PC-9 (cell line): Measurements from ENCODE around the gene KLHL10. TPM values are rescaled to one million over a fixed set of nuclear protein-coding genes. Genes with fewer than 3 reads are reported as not detected.

Experiments used
- BruUV-seq: library from RNA; stranded (reverse); fragments of 400-500 nt; replicated peaks from 2 replicates; lab custom pipeline; 2021; lab: Mats Ljungman, UMichigan
- CTCF ChIA-PET: fragments of 300-600 bp; sonication (Branson Sonifier 250); formaldehyde crosslinking; loops from one replicate; lab custom pipeline; 2022; ENCODE audit warnings: antibody characterized with exemption; lab: Charles Lee
- POLR2A ChIA-PET: fragments of 300-600 bp; sonication (Branson Sonifier 250); formaldehyde crosslinking; loops from one replicate; lab custom pipeline; 2022; ENCODE audit warnings: antibody characterized with exemption; ENCODE audit not compliant: unreplicated experiment; lab: Charles Lee
- DNase-seq, 2 experiments: peaks; one replicate each; pipeline versions ENCODE4 v3.0.0 to v3.0.0-alpha.2; 2015 to 2022; ENCODE audit warnings: mixed read lengths in 1 of 2
- H2AFZ ChIP-seq: fragments of 200-600 bp; sonication (generic); 2 replicates; pipeline ENCODE4 v1.8.1; 2017; ENCODE audit warnings: antibody characterized with exemption
- H3F3A ChIP-seq: fragments of 200-600 bp; sonication (generic); 2 replicates; pipeline ENCODE4 v1.8.1; 2017; ENCODE audit warnings: antibody characterized with exemption, mild to moderate bottlenecking, low read depth; ENCODE audit not compliant: insufficient read depth
- H3K27ac ChIP-seq: fragments of 200-600 bp; sonication (generic); 2 replicates; pipeline ENCODE4 v1.6.1; 2016; ENCODE audit warnings: mixed run types
- H3K27me3 ChIP-seq: fragments of 200-600 bp; sonication (generic); 2 replicates; pipeline ENCODE4 v1.6.1; 2016; ENCODE audit warnings: low read depth, mixed run types; ENCODE audit not compliant: insufficient read depth
- H3K36me3 ChIP-seq: fragments of 200-600 bp; sonication (generic); 2 replicates; pipeline ENCODE4 v1.6.1; 2016; ENCODE audit warnings: low read depth, mixed run types
- H3K4me1 ChIP-seq: fragments of 200-600 bp; sonication (generic); replicated peaks from 2 replicates; pipeline ENCODE4 v1.6.1; 2016; ENCODE audit warnings: mixed run types; ENCODE audit not compliant: insufficient read depth
- H3K4me2 ChIP-seq: fragments of 200-600 bp; sonication (generic); 2 replicates; pipeline ENCODE4 v1.6.1; 2017; ENCODE audit warnings: mixed run types
- H3K4me3 ChIP-seq: fragments of 200-600 bp; sonication (generic); 2 replicates; pipeline ENCODE4 v1.6.1; 2016; ENCODE audit warnings: mixed run types
- H3K79me2 ChIP-seq: fragments of 200-600 bp; sonication (generic); 2 replicates; pipeline ENCODE4 v1.6.1; 2017; ENCODE audit warnings: low read depth, mixed run types
- H3K9me2 ChIP-seq: fragments of 200-600 bp; sonication (generic); 2 replicates; pipeline ENCODE4 v1.8.1; 2017; ENCODE audit warnings: mild to moderate bottlenecking; ENCODE audit not compliant: insufficient read depth
- H3K9me3 ChIP-seq: fragments of 200-600 bp; sonication (generic); 2 replicates; pipeline ENCODE4 v1.8.1; 2016; ENCODE audit warnings: low read depth; ENCODE audit not compliant: insufficient read depth
- H4K20me1 ChIP-seq: fragments of 200-600 bp; sonication (generic); 2 replicates; pipeline ENCODE4 v1.8.1; 2017; ENCODE audit not compliant: insufficient read depth
- CTCF ChIP-seq: fragments of 200-600 bp; sonication (generic); conservative IDR thresholded peaks from 2 replicates; pipeline ENCODE4 v1.6.1; 2017; ENCODE audit warnings: mixed run types, antibody characterized with exemption, mild to moderate bottlenecking, moderate library complexity
- EZH2 ChIP-seq: fragments of 200-600 bp; sonication (generic); IDR thresholded peaks from 2 replicates; pipeline ENCODE4 v1.8.0; 2017; ENCODE audit warnings: antibody characterized with exemption, low read depth
- intact Hi-C: fragments of 100-400 bp; cut with micrococcal nuclease; formaldehyde crosslinking; loops from one replicate; pipeline ENCODE4 v1.10.0; 2022; ENCODE audit not compliant: unreplicated experiment
- total RNA-seq: library from RNA; stranded (reverse); gene quantifications from 2 replicates; pipeline ENCODE4 v1.2.3, GENCODE V29; 2021

Gene KLHL10
- total RNA-seq, 1 experiment from 2014 or later: not detected

- H3K9me3 ChIP-seq: no peaks in the 10 kb centered on the region
- POLR2A ChIA-PET: interaction anchor here (0.6 to 0.9 kb wide), 2 partner anchors 57 to 105 kb away, joined by 6 to 8 read pairs; partner anchors contain the start of gene EIF1
- H3K9me2 ChIP-seq: no peaks in the 10 kb centered on the region
- H3K79me2 ChIP-seq: no peaks in the 10 kb centered on the region
- H3K27me3 ChIP-seq: no peaks in the 10 kb centered on the region
- H3F3A ChIP-seq: peaks cover 38% of the 10 kb centered on the region
- H4K20me1 ChIP-seq: no peaks in the 10 kb centered on the region
- H3K36me3 ChIP-seq: no peaks in the 10 kb centered on the region
- peak overlapping the region; percentile 88 for H3K27ac ChIP-seq
- no peak for TF ChIP-seq CTCF
- no peak for TF ChIP-seq EZH2
- intact Hi-C loops: loop anchor here (1.0 kb wide), 1 partner anchor 7 kb away; no protein-coding TSS in a partner anchor
- TSS peak; percentile 88 for BruUV-seq
- no peak overlapping the region for H3K4me3 ChIP-seq
- DNase-seq: no peak
- CTCF ChIA-PET: no interaction called here
- peaks cover 32% of the 10 kb centered on the region for H3K4me1 ChIP-seq
- no peak overlapping the region; the same call in 1 of the 2 replicates for H2AFZ ChIP-seq
- H3K4me2 ChIP-seq: peak overlapping the region; percentile 83
Measured at GRCh38 chr17:41793784-41794539, 43.7 kb upstream of the KLHL10 start.

- no peak for DNase-seq
- no peaks in the 10 kb centered on the region for H3K79me2 ChIP-seq
- H3K9me2 ChIP-seq: no peaks in the 10 kb centered on the region
- no peak overlapping the region for H3K27ac ChIP-seq
- H3F3A ChIP-seq: peaks cover 38% of the 10 kb centered on the region
- peaks cover 35% of the 10 kb centered on the region for H3K4me1 ChIP-seq
- H3K27me3 ChIP-seq: no peaks in the 10 kb centered on the region
- ChIA-PET POLR2A (interaction anchor here (0.6 to 0.9 kb wide), 2 partner anchors 58 to 106 kb away, joined by 6 to 8 read pairs; partner anchors contain the start of gene EIF1), CTCF (no interaction called here)
- no peak overlapping the region for H3K4me3 ChIP-seq
- TF ChIP-seq EZH2 (no peak), CTCF (no peak)
- intact Hi-C loops: no loop called here
- no peaks in the 10 kb centered on the region for H4K20me1 ChIP-seq
- no TSS peak for BruUV-seq
- H2AFZ ChIP-seq: no peak overlapping the region
- H3K9me3 ChIP-seq: no peaks in the 10 kb centered on the region
- no peak overlapping the region for H3K4me2 ChIP-seq
- no peaks in the 10 kb centered on the region for H3K36me3 ChIP-seq
Measured at GRCh38 chr17:41794540-41794975, 43.1 kb upstream of the KLHL10 start.

GRCh38 chr17:41796121-41796895, 41.3 kb upstream of the KLHL10 start:
- H3K36me3 ChIP-seq: no peaks in the 10 kb centered on the region
- H3F3A ChIP-seq: peaks cover 44% of the 10 kb centered on the region
- H3K4me2 ChIP-seq: no peak overlapping the region
- H3K9me2 ChIP-seq: no peaks in the 10 kb centered on the region
- H3K27ac ChIP-seq: no peak overlapping the region
- no peaks in the 10 kb centered on the region for H3K9me3 ChIP-seq
- no peaks in the 10 kb centered on the region for H4K20me1 ChIP-seq
- DNase-seq: no peak
- BruUV-seq: no TSS peak
- CTCF ChIA-PET: interaction anchor here (1.0 kb wide), 1 partner anchor 18 kb away, joined by 3 read pairs; no protein-coding TSS in a partner anchor
- TF ChIP-seq EZH2 (no peak), CTCF (no peak)
- no peaks in the 10 kb centered on the region for H3K27me3 ChIP-seq
- peaks cover 50% of the 10 kb centered on the region for H3K4me1 ChIP-seq
- POLR2A ChIA-PET: interaction anchor here (0.5 to 1.2 kb wide), 2 partner anchors 11 to 48 kb away, joined by 4 to 6 read pairs; no protein-coding TSS in a partner anchor
- H3K4me3 ChIP-seq: no peak overlapping the region
- intact Hi-C loops: no loop called here
- H2AFZ ChIP-seq: no peak overlapping the region
- no peaks in the 10 kb centered on the region for H3K79me2 ChIP-seq
